Smooth muscle cell (in vitro differentiated cells): ENCODE results near the gene C1R. TPM values are rescaled to one million over a fixed set of nuclear protein-coding genes. Genes with fewer than 3 reads are reported as not detected.

Source experiments
- DNase-seq: peaks from one replicate; lab custom pipeline; 2025; ENCODE audit not compliant: unreplicated experiment; lab: John Stamatoyannopoulos, UW
- H2AFZ ChIP-seq: fragments of 200-600 bp; sonication (generic); 2 replicates; pipeline ENCODE4 v1.6.0; 2016; ENCODE audit warnings: antibody characterized with exemption, low read depth, mild to moderate bottlenecking
- H3F3A ChIP-seq: fragments of 200-600 bp; sonication (generic); 2 replicates; pipeline ENCODE4 v1.6.0; 2017; ENCODE audit warnings: antibody characterized with exemption, low read depth
- H3K27ac ChIP-seq: fragments of 200-600 bp; sonication (generic); 2 replicates; pipeline ENCODE4 v1.5.1; 2016; ENCODE audit warnings: low read depth, mild to moderate bottlenecking
- H3K27me3 ChIP-seq: fragments of 200-600 bp; sonication (generic); 2 replicates; pipeline ENCODE4 v1.6.1; 2016; ENCODE audit warnings: low read depth, mild to moderate bottlenecking
- H3K36me3 ChIP-seq: fragments of 200-600 bp; sonication (generic); 2 replicates; pipeline ENCODE4 v1.5.1; 2016; ENCODE audit warnings: low read depth
- H3K4me1 ChIP-seq: fragments of 200-600 bp; sonication (generic); 2 replicates; pipeline ENCODE4 v1.5.1; 2016; ENCODE audit warnings: low read depth
- H3K4me2 ChIP-seq: fragments of 200-600 bp; sonication (generic); 2 replicates; pipeline ENCODE4 v1.6.0; 2016; ENCODE audit warnings: mild to moderate bottlenecking
- H3K4me3 ChIP-seq: fragments of 200-600 bp; sonication (generic); 2 replicates; pipeline ENCODE4 v1.5.1; 2016; ENCODE audit warnings: mild to moderate bottlenecking
- H3K79me2 ChIP-seq: fragments of 200-600 bp; sonication (generic); 2 replicates; pipeline ENCODE4 v1.6.0; 2016; ENCODE audit warnings: low read depth, mild to moderate bottlenecking
- H3K9ac ChIP-seq: fragments of 200-600 bp; sonication (generic); 2 replicates; pipeline ENCODE4 v1.6.0; 2016; ENCODE audit warnings: low read depth
- H3K9me3 ChIP-seq: fragments of 200-600 bp; sonication (generic); replicated peaks from 2 replicates; pipeline ENCODE4 v1.5.1; 2016; ENCODE audit warnings: low read depth
- H4K20me1 ChIP-seq: fragments of 200-600 bp; sonication (generic); 2 replicates; pipeline ENCODE4 v1.6.0; 2016; ENCODE audit warnings: low read depth
- WGBS: methylation state at CpG from one replicate; pipeline ENCODE4 v1.1.7; 2016; ENCODE audit warnings: low lambda C conversion rate; 5-methylcytosine and 5-hydroxymethylcytosine counted together
- polyA plus RNA-seq: library from polyadenylated mRNA; unstranded; fragments of >200 nt; fragmentation: Nextera tagmentation; extraction: Ambion mirVana; gene quantifications from 2 replicates; pipeline ENCODE4 v1.2.1, GENCODE V29; 2016
- total RNA-seq: library from RNA; depleted of rRNA; stranded (reverse); fragments of >200 nt; gene quantifications from 2 replicates; pipeline ENCODE4 v1.2.3, GENCODE V29; 2014
- TF ChIP-seq, protein P1 (sequence below): fragments of 200-600 bp; sonication (generic); IDR thresholded peaks from 2 replicates; pipeline ENCODE4 v1.5.1; 2017; ENCODE audit warnings: borderline replicate concordance, mild to moderate bottlenecking, antibody characterized with exemption; ENCODE audit not compliant: insufficient read depth, poor library complexity, severe bottlenecking

The C1R gene
- total and polyA plus RNA-seq, 2 experiments from 2014 or later: 51.2 to 83.8 TPM

DNA sequence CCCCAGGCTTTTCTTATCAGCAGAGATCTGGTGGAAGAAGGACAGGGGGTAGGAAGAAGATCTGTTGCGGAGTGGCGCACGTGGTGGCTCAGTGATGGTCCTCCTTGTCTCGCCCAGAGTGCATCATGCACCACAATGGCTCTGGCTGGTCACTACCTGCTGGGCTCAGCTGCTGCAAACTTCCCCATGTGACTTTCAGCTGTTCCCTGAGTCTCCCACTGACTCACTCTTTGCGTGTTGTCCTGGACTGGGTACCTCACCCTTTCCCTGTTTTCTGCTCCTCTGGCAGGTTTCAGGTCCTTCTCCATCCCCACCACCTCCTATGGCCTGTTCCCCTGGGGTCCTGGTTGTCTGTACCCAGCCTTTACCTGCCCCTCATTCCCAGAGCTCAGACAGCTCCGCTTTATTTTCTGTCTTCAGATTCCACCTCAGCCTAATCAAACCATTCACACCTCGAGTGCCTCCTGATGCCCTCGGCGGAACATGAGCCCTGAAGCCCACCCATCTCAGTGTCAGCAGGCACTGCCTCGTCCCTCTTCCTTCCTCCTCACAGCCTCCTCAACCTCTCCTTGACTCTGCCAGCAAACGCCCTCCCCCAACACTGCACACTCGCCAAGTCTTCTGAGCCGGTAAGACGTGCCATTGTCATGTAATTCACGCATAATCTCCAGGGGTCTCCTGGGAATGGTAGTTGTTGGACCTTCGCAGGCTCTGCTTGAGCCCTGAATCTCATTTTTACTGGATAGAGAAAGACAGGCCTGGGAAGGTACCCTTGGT is 1.8 kb downstream of the C1R start:
- no peak overlapping the region for H2AFZ ChIP-seq
- no peak overlapping the region for H3K27ac ChIP-seq
- no peak for DNase-seq
- no peaks in the 10 kb centered on the region for H3K27me3 ChIP-seq
- H3K4me2 ChIP-seq: no peak overlapping the region
- no peak overlapping the region for H3K4me3 ChIP-seq
- no peaks in the 10 kb centered on the region for H3K79me2 ChIP-seq
- H3K36me3 ChIP-seq: no peaks in the 10 kb centered on the region
- no peaks in the 10 kb centered on the region for H3K4me1 ChIP-seq
- H3K9me3 ChIP-seq: no peaks in the 10 kb centered on the region
- H4K20me1 ChIP-seq: no peaks in the 10 kb centered on the region
- TF ChIP-seq, protein P1, sequence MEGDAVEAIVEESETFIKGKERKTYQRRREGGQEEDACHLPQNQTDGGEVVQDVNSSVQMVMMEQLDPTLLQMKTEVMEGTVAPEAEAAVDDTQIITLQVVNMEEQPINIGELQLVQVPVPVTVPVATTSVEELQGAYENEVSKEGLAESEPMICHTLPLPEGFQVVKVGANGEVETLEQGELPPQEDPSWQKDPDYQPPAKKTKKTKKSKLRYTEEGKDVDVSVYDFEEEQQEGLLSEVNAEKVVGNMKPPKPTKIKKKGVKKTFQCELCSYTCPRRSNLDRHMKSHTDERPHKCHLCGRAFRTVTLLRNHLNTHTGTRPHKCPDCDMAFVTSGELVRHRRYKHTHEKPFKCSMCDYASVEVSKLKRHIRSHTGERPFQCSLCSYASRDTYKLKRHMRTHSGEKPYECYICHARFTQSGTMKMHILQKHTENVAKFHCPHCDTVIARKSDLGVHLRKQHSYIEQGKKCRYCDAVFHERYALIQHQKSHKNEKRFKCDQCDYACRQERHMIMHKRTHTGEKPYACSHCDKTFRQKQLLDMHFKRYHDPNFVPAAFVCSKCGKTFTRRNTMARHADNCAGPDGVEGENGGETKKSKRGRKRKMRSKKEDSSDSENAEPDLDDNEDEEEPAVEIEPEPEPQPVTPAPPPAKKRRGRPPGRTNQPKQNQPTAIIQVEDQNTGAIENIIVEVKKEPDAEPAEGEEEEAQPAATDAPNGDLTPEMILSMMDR: no peak
- no peak overlapping the region for H3K9ac ChIP-seq
- WGBS: 81% methylated on average over 16 of the region's 16 CpGs
- no peaks in the 10 kb centered on the region for H3F3A ChIP-seq

DNA sequence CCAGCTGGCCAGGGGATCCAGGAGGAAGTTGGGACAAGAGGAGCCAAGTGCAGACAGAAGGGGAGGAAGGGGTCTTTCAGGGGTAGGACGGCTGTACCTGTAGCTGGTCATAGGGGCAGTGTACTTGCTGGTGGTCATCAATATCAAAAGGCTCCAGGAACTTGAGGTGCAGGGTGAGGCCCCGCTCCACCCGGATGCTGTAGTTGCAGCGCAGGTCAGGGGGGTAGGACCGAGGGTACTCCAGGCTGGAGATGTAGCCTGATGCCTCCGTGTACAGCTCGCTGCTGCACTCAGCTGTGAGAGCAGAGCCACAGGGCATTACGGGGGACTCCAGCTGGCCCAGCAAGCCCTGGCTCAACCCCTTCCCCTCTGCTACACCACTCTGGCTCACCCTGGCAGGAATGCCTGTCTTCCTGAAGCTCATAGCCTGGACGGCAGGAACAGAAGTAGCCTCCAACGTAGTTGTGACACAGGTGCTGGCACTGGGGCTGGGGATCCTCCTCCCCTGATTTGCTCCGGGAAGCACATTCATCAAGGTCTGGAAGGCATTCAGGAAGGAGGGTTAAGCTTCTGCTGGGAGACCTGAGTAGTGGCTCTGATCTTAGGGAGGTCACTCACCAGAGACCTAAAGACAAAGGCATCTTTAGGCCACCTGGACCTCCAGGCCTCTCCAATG is 2.9 kb downstream of the C1R start:
- TF ChIP-seq, protein P1: no peak

DNA sequence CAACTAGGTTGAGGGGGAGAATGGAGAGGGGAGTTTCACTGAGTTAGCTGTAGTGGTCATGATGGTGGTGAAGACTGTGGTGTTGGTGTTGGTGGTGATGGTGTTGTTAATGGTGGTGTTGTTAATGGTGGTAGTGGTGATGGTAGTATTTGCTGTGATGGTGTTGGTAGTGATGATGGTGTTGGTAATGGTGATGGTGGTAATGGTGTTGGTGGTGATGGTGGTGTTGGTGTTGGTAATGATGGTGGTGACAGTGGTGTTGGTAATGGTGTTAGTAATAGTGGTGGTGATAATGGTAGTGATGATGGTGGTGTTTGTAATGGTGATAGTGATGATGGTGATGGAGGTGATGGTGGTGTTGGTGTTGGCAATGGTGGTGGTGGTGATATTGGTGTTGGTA is 9.1 kb downstream of the C1R start:
- no peak overlapping the region for H3K4me2 ChIP-seq

More for the DNA sequence above, 2.9 kb downstream of the C1R start:
- H3K4me2 ChIP-seq: no peak overlapping the region
- no peaks in the 10 kb centered on the region for H3K4me1 ChIP-seq
- no peaks in the 10 kb centered on the region for H3K36me3 ChIP-seq
- no peaks in the 10 kb centered on the region for H3K79me2 ChIP-seq
- H3K9ac ChIP-seq: no peak overlapping the region
- H2AFZ ChIP-seq: no peak overlapping the region
- no peaks in the 10 kb centered on the region for H4K20me1 ChIP-seq
- 92% methylated on average over 11 of the region's 11 CpGs for WGBS
- H3K27ac ChIP-seq: no peak overlapping the region
- H3K27me3 ChIP-seq: no peaks in the 10 kb centered on the region
- H3K9me3 ChIP-seq: no peaks in the 10 kb centered on the region
- H3K4me3 ChIP-seq: no peak overlapping the region
- DNase-seq: no peak
- H3F3A ChIP-seq: no peaks in the 10 kb centered on the region

More for the DNA sequence above, 9.1 kb downstream of the C1R start:
- no peaks in the 10 kb centered on the region for H4K20me1 ChIP-seq
- no peak for DNase-seq
- TF ChIP-seq, protein P1: no peak
- no peaks in the 10 kb centered on the region for H3K4me1 ChIP-seq
- no peaks in the 10 kb centered on the region for H3K79me2 ChIP-seq
- no peak overlapping the region for H3K9ac ChIP-seq
- H3K27me3 ChIP-seq: no peaks in the 10 kb centered on the region
- peaks cover 3% of the 10 kb centered on the region for H3F3A ChIP-seq
- no peak overlapping the region for H3K4me3 ChIP-seq
- no peaks in the 10 kb centered on the region for H3K9me3 ChIP-seq
- H3K27ac ChIP-seq: no peak overlapping the region
- H2AFZ ChIP-seq: no peak overlapping the region
- H3K36me3 ChIP-seq: no peaks in the 10 kb centered on the region
